Transverse colon (tissue), 4 donors: ENCODE data around the gene KRTAP10-9. TPM values are rescaled to one million over a fixed set of nuclear protein-coding genes. Genes with fewer than 3 reads are reported as not detected.

ENCODE experiments used
- DNase-seq: peaks from one replicate; pipeline ENCODE4 v3.0.0-alpha.2; 2019
- H3K27ac ChIP-seq, 4 donors: fragments of 200-600 bp; sonication (generic); 2 replicates each; pipeline ENCODE4 v1.5.1; 2016 to 2018; ENCODE audit warnings: inconsistent platforms in 4 of 4
- H3K27me3 ChIP-seq: fragments of 200-600 bp; sonication (generic); 2 replicates; pipeline ENCODE4 v1.5.1; 2017; ENCODE audit warnings: inconsistent platforms
- H3K36me3 ChIP-seq, 4 donors: fragments of 200-600 bp; sonication (generic); 2 replicates each; pipeline ENCODE4 v1.5.1; 2017 to 2019; ENCODE audit warnings: inconsistent platforms in 4 of 4
- H3K4me1 ChIP-seq, 4 donors: fragments of 200-600 bp; sonication (generic); 2 replicates each; pipeline ENCODE4 v1.5.1; 2017 to 2020; ENCODE audit warnings: inconsistent platforms in 4 of 4
- H3K4me3 ChIP-seq, 4 donors: fragments of 200-600 bp; sonication (generic); 1 replicate in 1 of 4; 2 replicates in 3 of 4; pipeline versions ENCODE4 v1.5.1 to v1.6.1; 2017 to 2019; ENCODE audit warnings: inconsistent platforms in 4 of 4
- H3K9me3 ChIP-seq, 2 donors: fragments of 200-600 bp; sonication (generic); 2 replicates each; pipeline ENCODE4 v1.5.1; 2017 to 2019; ENCODE audit warnings: inconsistent platforms in 2 of 2
- EP300 ChIP-seq: sonication (generic); formaldehyde crosslinking; IDR thresholded peaks from one replicate; pipeline ENCODE4 v1.6.1; 2017; ENCODE audit warnings: antibody characterized with exemption, low read depth
- POLR2A ChIP-seq: fragments of 450-650 bp; IDR thresholded peaks from one replicate; pipeline ENCODE4 v1.6.1; 2016; ENCODE audit warnings: antibody characterized with exemption, mild to moderate bottlenecking, moderate library complexity
- POLR2AphosphoS5 ChIP-seq, 3 donors: sonication (generic); formaldehyde crosslinking; IDR thresholded peaks; one replicate each; pipeline ENCODE4 v1.6.1; 2016; ENCODE audit warnings: antibody characterized with exemption in 3 of 3
- WGBS, 2 donors: methylation state at CpG; one replicate each; pipeline ENCODE4 v1.1.5; 2018; ENCODE audit warnings: low coverage in 1 of 2; 5-methylcytosine and 5-hydroxymethylcytosine counted together
- in situ Hi-C, 4 donors: fragments of 200-750 bp; cut with MboI; loops; one replicate each; pipeline versions ENCODE4 v1.15.0 to v1.15.1; 2017; ENCODE audit warnings: low sequenced_read_pairs in 3 of 4, low pct_ligation_motif_present in 1 of 4, low pct_unique_long_range_greater_than_20kb in 1 of 4
- intact Hi-C: fragments of 100-400 bp; cut with DNase I; formaldehyde crosslinking; loops from one replicate; pipeline ENCODE4 v1.15.1; 2023; ENCODE audit warnings: low total_unique reads
- total RNA-seq, 4 donors: library from RNA; depleted of rRNA; stranded (reverse); fragments of >200 nt; gene quantifications; one replicate each; pipeline ENCODE4 v1.1.0, GENCODE V29; 2016
- TF ChIP-seq, protein P1 (sequence below), 5 experiments: fragments of 200-600 bp in 3 of 5; fragments of 450-650 bp in 2 of 5; sonication (generic) in 3 of 5; IDR thresholded peaks; 1 replicate in 2 of 5; 2 replicates in 3 of 5; pipeline ENCODE4 v1.5.1; 2016 to 2017; ENCODE audit warnings: antibody characterized with exemption in 5 of 5, inconsistent platforms in 3 of 5, mild to moderate bottlenecking in 2 of 5, moderate library complexity in 1 of 5

Gene KRTAP10-9
- total RNA-seq, 4 donors from 2014 or later, result not detected

DNA sequence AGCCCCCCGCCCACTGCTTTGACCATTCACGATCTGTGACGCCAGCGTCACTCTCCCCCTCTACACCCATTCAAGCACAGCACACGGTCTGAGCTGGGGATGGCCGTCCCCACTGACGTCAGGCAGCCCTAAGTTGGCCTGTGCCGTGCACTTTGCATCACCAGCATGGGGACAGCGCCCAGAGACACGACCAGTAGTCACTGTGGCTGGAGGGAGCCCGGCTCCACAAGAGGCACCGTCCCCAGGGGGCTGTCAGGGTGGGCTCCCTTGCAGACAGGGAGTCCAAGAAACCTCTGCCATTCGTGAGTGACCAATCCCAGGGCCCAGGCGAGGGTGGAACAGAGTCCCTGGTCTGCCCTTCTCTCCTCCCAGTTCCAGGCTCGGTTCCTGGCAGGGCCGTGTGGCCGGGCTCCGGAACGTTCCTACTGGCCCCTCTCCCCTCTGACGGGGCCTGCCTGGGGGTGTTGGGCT, 12.7 kb upstream of the KRTAP10-9 start:
- no peak overlapping the region for H3K27ac ChIP-seq
- no peak for TF ChIP-seq EP300
- no peak for TF ChIP-seq POLR2AphosphoS5 (IDR thresholded peaks at IDR 0.05)
- TF ChIP-seq, protein P1, sequence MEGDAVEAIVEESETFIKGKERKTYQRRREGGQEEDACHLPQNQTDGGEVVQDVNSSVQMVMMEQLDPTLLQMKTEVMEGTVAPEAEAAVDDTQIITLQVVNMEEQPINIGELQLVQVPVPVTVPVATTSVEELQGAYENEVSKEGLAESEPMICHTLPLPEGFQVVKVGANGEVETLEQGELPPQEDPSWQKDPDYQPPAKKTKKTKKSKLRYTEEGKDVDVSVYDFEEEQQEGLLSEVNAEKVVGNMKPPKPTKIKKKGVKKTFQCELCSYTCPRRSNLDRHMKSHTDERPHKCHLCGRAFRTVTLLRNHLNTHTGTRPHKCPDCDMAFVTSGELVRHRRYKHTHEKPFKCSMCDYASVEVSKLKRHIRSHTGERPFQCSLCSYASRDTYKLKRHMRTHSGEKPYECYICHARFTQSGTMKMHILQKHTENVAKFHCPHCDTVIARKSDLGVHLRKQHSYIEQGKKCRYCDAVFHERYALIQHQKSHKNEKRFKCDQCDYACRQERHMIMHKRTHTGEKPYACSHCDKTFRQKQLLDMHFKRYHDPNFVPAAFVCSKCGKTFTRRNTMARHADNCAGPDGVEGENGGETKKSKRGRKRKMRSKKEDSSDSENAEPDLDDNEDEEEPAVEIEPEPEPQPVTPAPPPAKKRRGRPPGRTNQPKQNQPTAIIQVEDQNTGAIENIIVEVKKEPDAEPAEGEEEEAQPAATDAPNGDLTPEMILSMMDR (IDR thresholded peaks at IDR 0.05), result no peak
- TF ChIP-seq POLR2A, result no peak
- WGBS, 2 donors, result 77% methylated on average over 18 of the region's 20 CpGs; no CpG with 5 or more reads in 1 of the 2 donors
- no peaks in the 10 kb centered on the region for H3K27me3 ChIP-seq
- H3K9me3 ChIP-seq, result peaks cover 0 to 10% of the 10 kb centered on the region in 2 donors
- no peak for DNase-seq
- in situ Hi-C loops (no loop called here), intact Hi-C loops (no loop called here)
- peaks cover 0 to 3% (median 0%) of the 10 kb centered on the region in 4 donors for H3K4me1 ChIP-seq
- no peak overlapping the region for H3K4me3 ChIP-seq
- no peaks in the 10 kb centered on the region for H3K36me3 ChIP-seq

DNA sequence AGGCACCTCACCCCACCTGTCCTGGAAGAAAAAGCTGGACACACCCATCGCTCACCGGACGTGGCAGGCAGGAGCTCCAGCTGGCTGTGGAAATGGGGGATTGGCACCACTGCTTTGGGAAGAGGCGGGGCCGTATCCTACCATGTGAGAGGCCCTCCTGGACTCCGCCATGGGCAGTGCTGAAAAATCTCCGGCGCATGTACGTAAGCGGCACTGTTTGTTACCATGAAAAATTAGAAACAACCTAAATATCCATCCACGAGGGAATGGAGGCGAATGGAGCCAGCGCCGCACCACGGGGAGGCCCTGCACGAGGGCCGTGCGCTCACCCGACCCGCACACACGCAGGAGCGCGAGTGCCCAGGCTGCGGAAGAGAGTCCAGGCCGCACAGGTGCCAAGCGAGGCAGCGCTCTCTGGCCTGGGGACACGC, 11.9 kb upstream of the KRTAP10-9 start:
- Histone ChIP-seq H3K9me3 (peaks cover 5 to 7% of the 10 kb centered on the region in 2 donors), H3K4me3 (no peak overlapping the region), H3K36me3 (no peaks in the 10 kb centered on the region), H3K27ac (no peak overlapping the region), H3K27me3 (no peaks in the 10 kb centered on the region), H3K4me1 (peaks cover 0 to 3% (median 0%) of the 10 kb centered on the region in 4 donors)
- intact Hi-C loops, result no loop called here
- TF ChIP-seq, protein P1 (IDR thresholded peaks at IDR 0.05), result no peak
- TF ChIP-seq EP300 (no peak), POLR2A (no peak), POLR2AphosphoS5 (IDR thresholded peaks at IDR 0.05) (no peak)
- in situ Hi-C loops, result no loop called here
- no peak for DNase-seq
- 86 to 95% methylated on average over 8 to 28 of the region's 28 CpGs for WGBS, 2 donors

DNA sequence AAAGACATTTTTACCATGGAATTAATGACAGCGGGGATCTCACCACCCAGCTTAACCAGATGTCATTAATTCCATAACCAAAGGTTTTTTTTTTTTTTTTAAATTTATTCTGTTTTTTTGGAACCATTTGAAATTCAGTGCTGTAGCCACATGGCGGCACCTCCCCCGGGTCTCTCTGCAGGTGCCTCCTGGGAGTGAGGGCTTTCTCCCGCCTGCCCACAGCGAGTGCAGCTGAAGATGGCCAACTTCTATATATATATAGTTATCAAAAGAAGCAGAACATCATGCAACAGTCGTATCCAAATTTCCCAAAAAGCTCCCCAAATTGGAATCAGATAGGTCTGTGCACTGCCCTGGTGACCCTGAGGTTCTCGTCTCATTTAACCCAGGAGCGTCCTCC, 11.4 kb upstream of the KRTAP10-9 start:
- in situ Hi-C loops (no loop called here), intact Hi-C loops (no loop called here)
- Histone ChIP-seq H3K4me1 (peaks cover 0 to 3% (median 0%) of the 10 kb centered on the region in 4 donors), H3K27ac (no peak overlapping the region), H3K27me3 (no peaks in the 10 kb centered on the region), H3K36me3 (no peaks in the 10 kb centered on the region), H3K9me3 (peaks cover 4 to 6% of the 10 kb centered on the region in 2 donors), H3K4me3 (no peak overlapping the region)
- 79 to 82% methylated on average over 5 to 8 of the region's 8 CpGs for WGBS, 2 donors
- DNase-seq, result no peak
- no peak for TF ChIP-seq EP300
- no peak for TF ChIP-seq POLR2A

DNA sequence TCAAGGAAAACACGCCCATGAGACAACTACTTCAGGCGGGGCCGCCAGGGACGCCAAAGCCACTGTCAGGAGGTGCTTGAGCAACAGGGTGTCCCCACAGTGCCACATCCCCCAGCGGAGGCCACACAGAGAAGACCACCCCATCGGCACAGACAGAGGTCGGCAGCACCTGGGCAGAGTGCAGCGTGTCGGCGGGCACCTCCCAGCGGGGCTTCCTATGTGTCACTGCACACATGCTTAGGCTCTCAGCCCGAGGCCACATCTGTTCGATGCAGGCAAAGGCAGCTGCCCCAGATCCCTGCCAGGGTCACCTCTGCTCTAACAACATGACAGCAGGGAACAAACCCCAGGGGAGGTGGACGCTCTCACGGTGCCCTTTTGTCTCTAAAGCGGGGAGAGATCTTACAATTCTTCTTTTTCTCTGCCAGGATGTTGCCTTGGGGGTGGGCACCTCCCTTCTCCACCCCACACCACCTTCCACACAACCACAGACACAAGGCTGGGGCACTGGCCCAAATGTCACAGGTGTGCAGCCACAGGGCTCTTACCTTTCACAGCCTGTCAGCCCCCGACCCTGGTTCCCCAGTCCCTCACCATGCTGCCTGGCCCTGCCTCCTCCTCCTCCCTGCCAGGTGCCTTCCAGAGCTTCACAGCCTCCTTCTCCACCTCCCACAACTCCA, 10.8 kb upstream of the KRTAP10-9 start:
- Histone ChIP-seq H3K4me3 (no peak overlapping the region), H3K9me3 (peaks cover 0 to 6% of the 10 kb centered on the region in 2 donors), H3K27ac (no peak overlapping the region), H3K36me3 (no peaks in the 10 kb centered on the region), H3K4me1 (peaks cover 0 to 3% (median 0%) of the 10 kb centered on the region in 4 donors), H3K27me3 (no peaks in the 10 kb centered on the region)
- in situ Hi-C loops, result no loop called here
- 83% methylated on average over 17 of the region's 17 CpGs; no CpG with 5 or more reads in 1 of the 2 donors for WGBS, 2 donors
- no peak for DNase-seq
- intact Hi-C loops, result no loop called here
- TF ChIP-seq, protein P1 (IDR thresholded peaks at IDR 0.05), result no peak
- TF ChIP-seq POLR2A, result no peak
- no peak for TF ChIP-seq POLR2AphosphoS5 (IDR thresholded peaks at IDR 0.05)
- TF ChIP-seq EP300, result no peak

DNA sequence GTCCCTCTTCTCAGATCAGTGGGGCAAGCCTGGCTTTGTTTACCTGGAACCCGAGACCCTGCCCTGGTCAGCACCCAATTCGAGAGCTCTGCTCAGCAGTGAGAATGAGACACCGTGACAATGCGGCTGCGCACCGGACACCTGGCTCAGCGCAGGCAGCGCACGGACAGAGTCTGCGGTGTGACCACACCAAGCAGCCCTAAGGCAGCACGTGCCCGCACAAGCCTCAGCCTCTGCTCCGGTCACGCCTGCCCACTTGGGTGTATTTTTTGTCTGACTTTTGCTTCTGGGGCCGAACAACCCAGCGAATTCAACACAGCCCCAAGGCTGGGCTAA, 10.3 kb upstream of the KRTAP10-9 start:
- no peak overlapping the region for H3K4me3 ChIP-seq
- TF ChIP-seq POLR2A, result no peak
- TF ChIP-seq POLR2AphosphoS5 (IDR thresholded peaks at IDR 0.05), result no peak
- TF ChIP-seq EP300, result no peak
- TF ChIP-seq, protein P1 (IDR thresholded peaks at IDR 0.05), result no peak
- H3K27me3 ChIP-seq, result no peaks in the 10 kb centered on the region
- DNase-seq, result no peak
- H3K36me3 ChIP-seq, result no peaks in the 10 kb centered on the region
- H3K4me1 ChIP-seq, result peaks cover 0 to 3% (median 0%) of the 10 kb centered on the region in 4 donors
- H3K27ac ChIP-seq, result no peak overlapping the region
- H3K9me3 ChIP-seq, result peaks cover 0 to 6% of the 10 kb centered on the region in 2 donors
- WGBS, 2 donors, result 85% methylated on average over 16 of the region's 16 CpGs; no CpG with 5 or more reads in 1 of the 2 donors
- in situ Hi-C loops, result no loop called here
- intact Hi-C loops, result no loop called here
